Activated naive CD4-positive, alpha-beta T cell treated with anti-CD3 and anti-CD28 coated beads, Interleukin-2, amount 10 ng/mL, durations not matched to agents 7 days and 5 days (primary cell): ENCODE measurements around the gene CEBPZOS.
A peak's percentile ranks its signal among the peaks of the same experiment; 100 is the strongest.
"Not testable (repeated sequence)": the region's sequence is repeated elsewhere in the genome, so short reads cannot be mapped to it uniquely, and the experiment has no call there.

Source experiments
- CTCF ChIA-PET: fragments of 350-600 bp; sonication (Branson Sonifier 250); formaldehyde crosslinking; loops from one replicate; lab custom pipeline; 2021; ENCODE audit warnings: antibody characterized with exemption; lab: Charles Lee
- DNase-seq: peaks from one replicate; pipeline ENCODE4 v3.0.0-alpha.2; 2020
- H3K27ac Mint-ChIP-seq: one replicate; pipeline ENCODE4 v1.8.0; 2021; ENCODE audit warnings: mild to moderate bottlenecking, moderate library complexity, mixed read lengths
- H3K27me3 Mint-ChIP-seq: one replicate; pipeline ENCODE4 v1.8.0; 2021; ENCODE audit warnings: mild to moderate bottlenecking, mixed read lengths
- H3K36me3 Mint-ChIP-seq: one replicate; pipeline ENCODE4 v1.8.0; 2021; ENCODE audit warnings: mixed read lengths
- H3K4me1 Mint-ChIP-seq: one replicate; pipeline ENCODE4 v1.8.0; 2021; ENCODE audit warnings: mixed read lengths
- H3K4me3 Mint-ChIP-seq: one replicate; pipeline ENCODE4 v1.8.0; 2021; ENCODE audit warnings: mild to moderate bottlenecking, moderate library complexity, mixed read lengths
- H3K9me3 Mint-ChIP-seq: one replicate; pipeline ENCODE4 v1.8.0; 2021; ENCODE audit warnings: mixed read lengths

CEBPZOS gene

DNA sequence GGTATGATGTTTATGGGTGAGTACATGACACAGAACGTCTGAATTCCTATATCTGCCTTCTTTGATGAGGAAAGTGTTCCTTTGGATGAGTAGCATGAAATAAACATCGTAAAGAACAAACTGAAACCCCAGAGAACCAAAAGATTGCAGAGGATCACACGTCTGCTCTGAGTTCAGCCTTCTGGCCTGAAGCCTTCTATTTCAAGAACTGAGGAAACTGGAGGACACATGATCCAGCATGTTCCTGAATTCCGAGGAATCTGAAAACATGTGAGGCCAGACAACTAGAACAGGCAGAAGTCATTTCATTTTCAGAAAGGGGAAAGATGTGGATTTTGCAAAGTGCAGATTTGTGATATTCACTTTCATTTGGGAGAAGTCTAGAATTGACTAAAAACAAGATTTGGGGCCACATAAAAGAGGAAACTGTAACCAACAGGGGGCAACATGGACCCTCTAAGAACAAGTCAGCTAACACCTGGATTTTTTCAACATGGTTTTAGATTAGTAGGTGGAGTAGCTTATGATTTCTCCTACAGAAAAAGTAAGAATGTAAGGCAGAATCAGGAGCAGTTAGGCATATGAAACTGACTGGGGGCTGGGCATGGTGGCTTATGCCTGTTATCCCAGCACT is 16.2 kb upstream of the CEBPZOS start:
- DNase-seq, result no peak
- CTCF ChIA-PET, result no interaction called here
- H3K36me3 Mint-ChIP-seq, result no peaks in the 10 kb centered on the region
- no peak overlapping the region for H3K27ac Mint-ChIP-seq
- no peak overlapping the region for H3K4me3 Mint-ChIP-seq
- no peaks in the 10 kb centered on the region for H3K4me1 Mint-ChIP-seq
- peaks cover 46% of the 10 kb centered on the region for H3K27me3 Mint-ChIP-seq
- no peaks in the 10 kb centered on the region for H3K9me3 Mint-ChIP-seq

DNA sequence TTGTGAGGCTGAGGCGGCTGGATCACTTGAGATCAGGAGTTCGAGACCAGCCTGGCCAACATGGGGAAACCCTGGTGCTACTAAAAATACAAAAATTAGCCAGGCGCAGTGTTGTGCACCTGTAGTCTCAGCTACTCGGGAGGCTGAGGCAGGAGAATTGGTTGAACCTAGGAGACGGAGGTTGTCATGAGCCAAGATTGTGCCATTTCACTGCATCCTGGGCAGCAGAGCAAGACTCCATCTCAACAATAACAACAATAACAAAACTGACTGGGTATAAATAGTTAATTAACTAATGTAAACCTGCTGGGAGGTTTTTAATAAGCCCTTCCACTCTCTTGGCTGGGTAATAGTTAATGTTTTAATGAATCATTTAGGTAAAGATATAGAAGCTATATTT is 15.7 kb upstream of the CEBPZOS start:
- no peaks in the 10 kb centered on the region for H3K36me3 Mint-ChIP-seq
- CTCF ChIA-PET, result no interaction called here
- no peak overlapping the region for H3K27ac Mint-ChIP-seq
- no peak overlapping the region for H3K4me3 Mint-ChIP-seq
- H3K9me3 Mint-ChIP-seq, result no peaks in the 10 kb centered on the region
- peaks cover 46% of the 10 kb centered on the region for H3K27me3 Mint-ChIP-seq
- DNase-seq, result no peak
- H3K4me1 Mint-ChIP-seq, result no peaks in the 10 kb centered on the region

DNA sequence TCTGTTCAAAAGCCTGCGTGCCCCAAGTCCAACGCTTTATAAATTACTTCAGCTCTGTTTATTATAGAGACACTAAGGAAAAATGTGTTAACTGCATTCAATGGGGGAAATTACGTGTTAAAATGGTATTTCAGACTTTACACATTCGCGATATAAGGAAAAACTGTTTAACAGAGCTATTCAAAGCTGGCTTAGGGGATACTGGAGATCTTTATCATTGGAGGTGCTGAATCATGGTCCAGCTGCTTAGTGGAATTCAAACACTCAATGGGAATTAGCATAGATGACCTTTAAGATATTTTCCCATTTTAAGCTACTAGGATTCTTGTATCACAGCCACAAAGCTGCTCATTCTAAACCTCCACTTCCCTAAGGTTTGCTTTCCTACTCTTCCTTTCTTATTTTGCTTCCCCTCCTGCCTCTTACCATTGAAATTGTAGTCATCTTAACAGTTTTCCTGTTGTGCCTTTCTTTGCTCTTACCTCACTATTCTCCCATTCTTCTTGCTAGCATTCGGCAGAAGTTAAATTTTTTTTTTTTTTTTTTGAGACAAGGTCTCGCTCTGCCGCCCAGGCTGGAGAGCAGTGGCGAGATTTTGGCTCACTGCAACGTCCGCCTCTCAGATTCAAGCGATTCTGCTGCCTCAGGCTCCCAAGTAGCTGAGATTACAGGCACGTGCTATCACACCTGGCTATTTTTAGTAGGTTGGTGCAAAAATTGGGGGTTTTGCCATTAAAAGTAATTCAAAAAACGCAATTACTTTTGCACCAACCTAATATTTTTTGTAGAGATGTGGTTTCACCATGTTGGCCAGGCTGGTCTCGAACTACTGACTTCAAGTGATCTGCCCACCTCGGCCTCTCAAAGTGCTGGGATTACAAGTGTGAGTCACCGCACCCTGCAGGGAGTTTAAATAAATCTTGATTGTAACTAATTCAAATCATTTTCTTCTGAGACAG is 14.3 kb upstream of the CEBPZOS start:
- no peak for DNase-seq
- Mint-ChIP-seq H3K4me3 (no peak overlapping the region), H3K27me3 (peaks cover 53% of the 10 kb centered on the region), H3K4me1 (no peaks in the 10 kb centered on the region), H3K27ac (no peak overlapping the region), H3K36me3 (no peaks in the 10 kb centered on the region), H3K9me3 (no peaks in the 10 kb centered on the region)
- CTCF ChIA-PET, result no interaction called here

DNA sequence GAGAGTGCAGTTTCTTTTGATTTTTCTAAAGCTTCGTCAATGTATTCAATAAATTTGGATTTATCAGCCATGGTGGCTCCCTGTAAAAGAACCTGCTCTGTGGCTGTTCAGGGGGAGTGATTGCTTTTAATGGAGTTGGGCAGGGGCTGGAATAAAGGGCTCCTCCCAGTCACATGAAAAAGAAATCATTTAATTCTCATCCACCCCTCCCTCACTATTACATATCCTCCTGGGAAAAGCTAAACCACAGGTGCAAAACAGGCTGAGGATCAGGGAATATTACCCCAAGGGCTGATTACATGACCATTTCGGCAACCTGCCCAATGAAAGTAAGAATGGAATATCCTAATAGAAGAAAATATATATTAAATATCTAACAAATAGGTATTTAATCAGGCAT is 7.7 kb upstream of the CEBPZOS start, which contains the start of gene SULT6B1:
TSS of gene SULT6B1 (minus strand) at position 101 of the 400 bp plus-strand sequence. CDS start at position 71, 30 bp downstream.
- no peaks in the 10 kb centered on the region for H3K36me3 Mint-ChIP-seq
- H3K4me3 Mint-ChIP-seq, result no peak within 1 kb of the TSS
- H3K9me3 Mint-ChIP-seq, result no peaks in the 10 kb centered on the region
- no peak within 1 kb of the TSS for H3K27ac Mint-ChIP-seq
- no peaks in the 10 kb centered on the region for H3K4me1 Mint-ChIP-seq
- CTCF ChIA-PET, result interaction anchor here (1.1 to 2.3 kb wide), 2 partner anchors 19 to 31 kb away, joined by 3 to 5 read pairs; no protein-coding TSS in a partner anchor
- H3K27me3 Mint-ChIP-seq, result peaks cover 38% of the 10 kb centered on the region
- no peak for DNase-seq

DNA sequence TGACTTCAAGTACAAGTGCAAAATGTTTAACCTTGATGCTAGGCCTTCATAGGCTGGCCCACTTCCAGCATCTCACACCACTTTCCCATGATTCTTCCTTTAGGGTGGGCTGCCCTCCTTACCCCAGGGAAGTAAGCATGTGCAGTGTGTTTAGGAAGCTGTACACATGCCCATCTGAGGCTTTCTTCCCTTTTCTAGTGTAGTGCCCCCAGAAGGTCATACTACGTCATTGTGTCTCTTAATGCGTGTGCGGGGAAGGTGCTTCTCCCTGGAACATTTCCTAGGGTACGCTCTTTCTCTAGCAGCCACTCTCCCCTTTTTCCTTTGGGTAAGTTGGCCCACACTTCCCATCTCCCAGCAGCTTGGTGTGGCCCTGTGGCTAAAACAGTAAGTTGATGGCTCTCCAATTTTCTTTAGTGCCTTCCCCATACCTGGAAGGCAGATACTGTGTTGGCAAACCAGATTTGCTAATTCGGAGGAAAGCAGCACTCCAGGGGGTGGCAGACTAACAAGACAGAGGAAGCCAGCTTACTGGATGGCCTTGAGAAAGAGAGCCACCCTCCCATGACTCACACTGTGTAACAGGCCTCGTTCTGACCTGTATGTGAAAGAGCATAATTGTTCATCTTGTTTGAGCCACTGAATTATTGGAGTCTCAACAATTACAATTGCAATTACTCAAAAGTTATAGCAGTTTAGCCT is 6.7 kb upstream of the CEBPZOS start:
- DNase-seq, result no peak
- Mint-ChIP-seq H3K36me3 (no peaks in the 10 kb centered on the region), H3K4me3 (no peak overlapping the region), H3K27ac (no peak overlapping the region), H3K27me3 (peaks cover 32% of the 10 kb centered on the region), H3K9me3 (no peaks in the 10 kb centered on the region), H3K4me1 (no peaks in the 10 kb centered on the region)
- CTCF ChIA-PET, result interaction anchor here (0.5 to 2.3 kb wide), 3 partner anchors 20 to 49 kb away, joined by 3 to 5 read pairs (median 3); no protein-coding TSS in a partner anchor

DNA sequence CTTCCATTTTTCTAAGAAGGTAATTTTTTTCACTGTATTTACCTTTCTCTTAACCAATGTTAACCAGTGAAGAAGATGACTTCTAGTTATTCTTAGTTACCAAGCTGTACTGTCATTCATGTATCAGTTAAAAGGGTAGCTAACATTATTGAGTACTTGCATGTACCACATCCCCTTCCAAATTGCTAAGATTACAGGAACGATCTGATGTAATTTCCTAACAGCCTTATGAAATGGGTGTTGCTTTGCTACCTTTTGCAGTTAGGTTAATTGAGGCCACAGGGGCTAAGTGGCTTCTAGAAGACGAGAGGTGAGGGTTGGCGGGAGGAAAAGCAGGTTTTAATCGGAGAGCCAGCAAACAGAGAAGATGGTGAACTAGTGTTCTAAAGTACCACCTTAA is 6.0 kb upstream of the CEBPZOS start:
- peaks cover 33% of the 10 kb centered on the region for H3K27me3 Mint-ChIP-seq
- DNase-seq, result no peak
- peaks cover 1% of the 10 kb centered on the region for H3K4me1 Mint-ChIP-seq
- no peaks in the 10 kb centered on the region for H3K36me3 Mint-ChIP-seq
- H3K4me3 Mint-ChIP-seq, result no peak overlapping the region
- no peak overlapping the region for H3K27ac Mint-ChIP-seq
- no peaks in the 10 kb centered on the region for H3K9me3 Mint-ChIP-seq
- CTCF ChIA-PET, result interaction anchor here (0.5 to 2.5 kb wide), 2 partner anchors 22 to 49 kb away, joined by 3 to 8 read pairs; no protein-coding TSS in a partner anchor

DNA sequence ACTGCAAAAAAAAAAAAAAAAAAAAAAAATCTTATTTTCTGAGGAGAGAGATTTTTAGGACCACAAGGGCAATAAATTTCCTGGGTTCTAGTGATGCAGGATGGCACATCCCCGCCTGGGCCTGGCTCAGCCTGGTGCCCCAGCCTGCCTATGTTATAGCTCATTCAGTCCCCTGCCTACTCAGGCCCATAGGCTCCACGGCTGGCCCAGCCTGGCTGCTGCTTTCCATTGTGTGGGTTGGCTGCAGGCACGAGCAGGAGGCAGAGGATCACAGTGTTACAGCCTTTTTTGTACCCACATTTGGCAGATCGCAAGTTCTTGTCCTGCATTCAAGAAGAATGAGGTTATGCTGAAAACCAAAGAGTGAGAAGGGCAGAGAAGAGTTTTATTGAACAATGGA is 5.0 kb upstream of the CEBPZOS start:
- CTCF ChIA-PET, result interaction anchor here (2.5 kb wide), 1 partner anchor 22 kb away, joined by 8 read pairs; no protein-coding TSS in a partner anchor
- H3K27me3 Mint-ChIP-seq, result peaks cover 28% of the 10 kb centered on the region
- H3K4me1 Mint-ChIP-seq, result peaks cover 5% of the 10 kb centered on the region

DNA sequence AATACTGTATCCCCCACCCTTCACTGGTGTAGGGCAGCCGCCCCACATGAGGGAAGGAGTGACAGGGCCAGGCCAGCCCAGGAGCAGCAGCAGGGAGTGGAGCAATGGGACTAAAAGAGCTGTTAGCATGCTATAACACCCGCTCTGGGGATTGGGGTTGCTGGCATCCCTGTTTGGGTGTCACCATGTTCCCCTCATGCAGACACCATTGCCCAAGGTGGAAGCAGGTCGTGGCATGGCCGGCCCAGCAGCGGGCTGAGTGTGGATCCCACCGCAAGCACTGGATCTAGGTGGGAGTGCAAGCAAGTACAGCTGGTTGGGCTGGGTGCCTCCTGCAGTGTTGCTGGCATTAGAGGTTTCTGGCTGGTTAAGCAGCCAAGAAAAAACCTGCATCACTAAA is 4.5 kb upstream of the CEBPZOS start:
- peaks cover 3% of the 10 kb centered on the region for H3K36me3 Mint-ChIP-seq
- no peak overlapping the region for H3K4me3 Mint-ChIP-seq
- no peak for DNase-seq
- CTCF ChIA-PET, result interaction anchor here (2.5 kb wide), 1 partner anchor 23 kb away, joined by 8 read pairs; no protein-coding TSS in a partner anchor
- peaks cover 26% of the 10 kb centered on the region for H3K27me3 Mint-ChIP-seq
- H3K27ac Mint-ChIP-seq, result no peak overlapping the region
- no peaks in the 10 kb centered on the region for H3K9me3 Mint-ChIP-seq
- H3K4me1 Mint-ChIP-seq, result peaks cover 7% of the 10 kb centered on the region

More for the DNA sequence above, 5.0 kb upstream of the CEBPZOS start:
- Mint-ChIP-seq H3K9me3 (no peaks in the 10 kb centered on the region), H3K27ac (no peak overlapping the region), H3K36me3 (peaks cover 2% of the 10 kb centered on the region), H3K4me3 (no peak overlapping the region)
- DNase-seq, result no peak

DNA sequence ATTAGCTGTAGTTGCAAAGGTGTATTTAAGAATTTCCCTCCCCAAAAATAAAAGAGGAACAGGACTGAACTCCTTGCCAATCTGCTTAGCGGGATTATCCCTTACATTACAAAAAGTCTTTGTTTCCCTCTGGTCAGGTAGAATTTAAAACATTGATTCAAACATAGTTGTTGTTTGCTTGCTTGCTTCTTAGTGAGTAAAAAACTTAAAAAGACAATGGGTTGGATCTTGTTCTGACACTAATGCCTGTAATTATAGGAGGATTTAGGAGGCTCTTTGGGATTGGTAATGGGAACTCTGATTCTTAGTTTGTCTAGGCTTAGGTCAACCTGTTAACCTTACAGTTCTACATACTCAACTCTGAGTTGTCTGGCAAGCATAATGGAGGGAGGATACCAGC is 3.7 kb upstream of the CEBPZOS start:
- CTCF ChIA-PET, result interaction anchor here (2.5 kb wide), 1 partner anchor 24 kb away, joined by 8 read pairs; no protein-coding TSS in a partner anchor
- H3K36me3 Mint-ChIP-seq, result peaks cover 3% of the 10 kb centered on the region
- no peak overlapping the region for H3K4me3 Mint-ChIP-seq
- no peak overlapping the region for H3K27ac Mint-ChIP-seq
- H3K9me3 Mint-ChIP-seq, result no peaks in the 10 kb centered on the region
- DNase-seq, result no peak
- H3K27me3 Mint-ChIP-seq, result peaks cover 25% of the 10 kb centered on the region
- H3K4me1 Mint-ChIP-seq, result peaks cover 15% of the 10 kb centered on the region

DNA sequence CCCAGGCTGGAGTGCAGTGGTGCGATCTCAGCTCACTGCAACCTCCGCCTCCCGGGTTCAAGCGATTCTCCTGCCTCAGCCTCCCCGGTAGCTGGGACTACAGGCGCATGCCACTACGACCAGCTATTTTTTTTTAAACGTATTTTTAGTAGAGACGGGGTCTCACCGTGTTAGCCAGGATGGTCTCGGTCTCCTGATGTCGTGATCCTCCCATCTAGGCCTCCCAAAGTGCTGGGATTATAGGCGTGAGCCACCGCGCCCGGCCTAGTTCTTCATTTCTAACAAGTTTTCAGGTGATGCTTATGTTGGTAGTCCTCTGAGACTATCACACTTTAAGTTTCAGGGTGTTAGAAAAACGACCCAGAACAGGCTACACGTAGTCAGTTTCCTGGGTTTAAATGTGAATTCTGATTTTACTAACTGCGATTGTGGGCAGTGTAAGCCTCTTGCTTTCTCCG is 405 bp upstream of the CEBPZOS start:
- H3K9me3 Mint-ChIP-seq, H3K36me3 Mint-ChIP-seq, CTCF ChIA-PET, DNase-seq: not testable (repeated sequence)
- Mint-ChIP-seq H3K27ac (peak overlapping the region; percentile 97), H3K4me1 (peaks cover 25% of the 10 kb centered on the region), H3K27me3 (peaks cover 13% of the 10 kb centered on the region), H3K4me3 (peak overlapping the region; percentile 100)

DNA sequence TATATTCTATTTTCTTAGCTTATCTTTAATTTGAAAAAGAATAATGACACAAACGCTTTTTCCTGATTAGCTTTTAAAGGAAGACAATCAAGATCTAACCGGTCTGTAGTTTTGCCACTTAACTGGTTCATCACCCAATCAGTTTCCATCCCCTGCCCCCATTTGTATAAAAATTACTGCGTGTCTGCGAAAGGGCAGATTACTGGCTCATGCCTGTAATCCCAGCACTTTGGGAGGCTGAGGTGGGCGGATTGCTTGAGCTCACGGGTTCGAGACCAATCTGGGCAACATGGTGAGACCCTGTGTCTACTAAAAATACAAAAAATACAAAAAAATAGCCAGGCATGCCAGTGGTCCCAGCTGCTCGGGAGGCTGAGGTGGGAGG is 2.4 kb downstream of the CEBPZOS start:
- H3K27ac Mint-ChIP-seq, result no peak overlapping the region
- no peak for DNase-seq

DNA sequence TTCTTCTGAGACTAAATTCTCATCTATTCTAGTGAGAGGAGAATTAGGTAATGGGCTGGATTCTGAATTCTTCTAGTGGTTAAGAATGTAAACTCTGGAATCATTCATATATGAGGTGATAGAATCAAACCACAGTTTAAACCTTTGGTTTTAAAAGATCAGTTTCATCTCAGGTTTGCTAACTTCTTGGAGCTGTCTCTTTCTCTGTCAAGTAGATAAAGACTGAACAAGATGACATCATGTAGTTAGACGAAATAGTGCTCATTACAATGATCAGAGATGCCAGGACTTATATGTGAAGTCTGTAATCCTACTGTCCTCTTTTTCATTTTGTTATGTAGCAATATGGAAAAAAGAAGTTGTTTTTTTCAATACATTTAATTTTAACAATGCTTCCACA is 4.9 kb downstream of the CEBPZOS start:
- Mint-ChIP-seq H3K27ac (no peak overlapping the region), H3K4me3 (no peak overlapping the region), H3K4me1 (peaks cover 29% of the 10 kb centered on the region), H3K36me3 (peaks cover 45% of the 10 kb centered on the region), H3K27me3 (peaks cover 3% of the 10 kb centered on the region), H3K9me3 (peaks cover 11% of the 10 kb centered on the region)
- CTCF ChIA-PET, result no interaction called here
- no peak for DNase-seq

More for the DNA sequence above, 2.4 kb downstream of the CEBPZOS start:
- CTCF ChIA-PET, result interaction anchor here (0.6 kb wide), 1 partner anchor 337 kb away, joined by 3 read pairs; no protein-coding TSS in a partner anchor
- H3K4me1 Mint-ChIP-seq, result peaks cover 34% of the 10 kb centered on the region
- H3K4me3 Mint-ChIP-seq, result no peak overlapping the region
- H3K36me3 Mint-ChIP-seq, result peaks cover 24% of the 10 kb centered on the region
- H3K27me3 Mint-ChIP-seq, result peaks cover 8% of the 10 kb centered on the region
- H3K9me3 Mint-ChIP-seq, result peaks cover 3% of the 10 kb centered on the region

DNA sequence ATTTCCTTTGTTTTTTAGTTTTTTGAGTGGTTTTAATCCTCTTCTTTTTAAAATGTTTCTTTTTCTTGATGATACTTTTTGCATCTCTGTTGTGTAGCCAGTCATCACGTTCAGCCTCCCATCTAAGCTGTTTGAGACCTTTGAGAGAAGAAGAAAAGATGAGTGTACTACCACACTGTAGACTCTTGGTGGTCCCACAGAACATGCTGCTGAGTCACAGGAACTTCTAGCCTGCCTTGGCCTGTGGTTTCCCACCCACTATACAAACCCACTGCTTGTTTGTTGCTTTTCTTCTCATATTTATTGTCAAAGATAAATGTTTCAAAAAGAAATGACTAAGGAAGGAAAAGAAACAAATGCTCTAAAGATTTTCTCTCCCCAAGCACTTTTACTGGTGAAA is 5.5 kb downstream of the CEBPZOS start:
- Mint-ChIP-seq H3K9me3 (peaks cover 14% of the 10 kb centered on the region), H3K27ac (peak overlapping the region; percentile 20), H3K36me3 (peaks cover 47% of the 10 kb centered on the region), H3K27me3 (no peaks in the 10 kb centered on the region), H3K4me3 (no peak overlapping the region), H3K4me1 (peaks cover 27% of the 10 kb centered on the region)
- CTCF ChIA-PET, result no interaction called here
- DNase-seq, result no peak
